ENCODE data around the gene SLC6A19. TPM values are rescaled to one million over a fixed set of nuclear protein-coding genes. Genes with fewer than 3 reads are reported as not detected.

The SLC6A19 gene
- total RNA-seq, 1 donor from 2014 or later, result not detected

DNA sequence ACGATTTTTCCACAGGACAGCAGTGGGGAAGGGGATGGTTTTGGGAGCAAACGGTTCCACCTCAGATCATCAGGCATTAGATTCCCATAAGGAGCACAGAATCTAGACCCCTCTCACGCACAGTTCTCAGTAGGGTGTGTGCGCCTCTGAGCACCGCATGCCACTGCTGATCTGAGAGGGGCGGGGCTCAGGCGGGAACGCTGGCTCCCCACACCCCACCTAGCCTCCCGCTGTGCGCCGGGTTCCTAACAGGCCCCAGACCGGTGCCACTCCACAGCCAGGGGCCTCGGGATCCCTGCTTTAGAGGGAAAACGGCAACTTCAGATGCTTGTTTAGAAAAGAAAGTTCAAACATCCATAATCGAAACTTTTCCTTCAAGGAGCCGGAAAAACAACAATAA lies 73.1 kb downstream of the SLC6A19 start:
- H3K9ac ChIP-seq, result no peak overlapping the region
- H3K4me3 Mint-ChIP-seq, result no peak overlapping the region
- no peaks in the 10 kb centered on the region for H3K4me1 ChIP-seq
- TF ChIP-seq EZH2 (IDR thresholded peaks at IDR 0.05), result no peak
- TF ChIP-seq, protein P1, sequence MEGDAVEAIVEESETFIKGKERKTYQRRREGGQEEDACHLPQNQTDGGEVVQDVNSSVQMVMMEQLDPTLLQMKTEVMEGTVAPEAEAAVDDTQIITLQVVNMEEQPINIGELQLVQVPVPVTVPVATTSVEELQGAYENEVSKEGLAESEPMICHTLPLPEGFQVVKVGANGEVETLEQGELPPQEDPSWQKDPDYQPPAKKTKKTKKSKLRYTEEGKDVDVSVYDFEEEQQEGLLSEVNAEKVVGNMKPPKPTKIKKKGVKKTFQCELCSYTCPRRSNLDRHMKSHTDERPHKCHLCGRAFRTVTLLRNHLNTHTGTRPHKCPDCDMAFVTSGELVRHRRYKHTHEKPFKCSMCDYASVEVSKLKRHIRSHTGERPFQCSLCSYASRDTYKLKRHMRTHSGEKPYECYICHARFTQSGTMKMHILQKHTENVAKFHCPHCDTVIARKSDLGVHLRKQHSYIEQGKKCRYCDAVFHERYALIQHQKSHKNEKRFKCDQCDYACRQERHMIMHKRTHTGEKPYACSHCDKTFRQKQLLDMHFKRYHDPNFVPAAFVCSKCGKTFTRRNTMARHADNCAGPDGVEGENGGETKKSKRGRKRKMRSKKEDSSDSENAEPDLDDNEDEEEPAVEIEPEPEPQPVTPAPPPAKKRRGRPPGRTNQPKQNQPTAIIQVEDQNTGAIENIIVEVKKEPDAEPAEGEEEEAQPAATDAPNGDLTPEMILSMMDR (IDR thresholded peaks at IDR 0.05), result no peak
- no peak for TF ChIP-seq EZH2phosphoT487 (IDR thresholded peaks at IDR 0.05)
- no peaks in the 10 kb centered on the region for H3K9me3 ChIP-seq (ENCODE audit: low read depth)
- H4K20me1 ChIP-seq (ENCODE audit: low read depth), result no peaks in the 10 kb centered on the region
- no peaks in the 10 kb centered on the region for H3F3A ChIP-seq (ENCODE audit: low read depth)
- H3K4me3 ChIP-seq, result no peak overlapping the region
- no peak overlapping the region for H3K27ac ChIP-seq
- no peaks in the 10 kb centered on the region for H3K9me3 Mint-ChIP-seq
- H3K27me3 ChIP-seq, result no peaks in the 10 kb centered on the region
- H3K27ac Mint-ChIP-seq, result no peak overlapping the region
- no peaks in the 10 kb centered on the region for H3K4me1 Mint-ChIP-seq
- peaks cover 4% of the 10 kb centered on the region for H3K27me3 Mint-ChIP-seq (ENCODE audit: insufficient read depth, low read depth)
- H3K79me2 ChIP-seq (ENCODE audit: low read depth), result no peaks in the 10 kb centered on the region
- no peaks in the 10 kb centered on the region for H3K36me3 ChIP-seq
- no peak overlapping the region for H2AFZ ChIP-seq (replicated peaks)
- H3K36me3 Mint-ChIP-seq, result peaks cover 3% of the 10 kb centered on the region
- DNase-seq (ENCODE audit: low spot score), result no peak
- H3K4me2 ChIP-seq, result no peak overlapping the region

Other genes starting within 250 kb of the SLC6A19 start
- gene NKD2, start 192.8 kb upstream of the SLC6A19 start, total RNA-seq (ENCODE audit: low replicate concordance), result 1.3 and 3.2 TPM in 2 replicates
- gene SLC12A7, start 89.5 kb upstream of the SLC6A19 start, total RNA-seq (ENCODE audit: low replicate concordance), result 7.5 and 27.3 TPM in 2 replicates
- gene SLC6A18, start 23.8 kb downstream of the SLC6A19 start, total RNA-seq (ENCODE audit: low replicate concordance), result not detected in 2 replicates
- 2.4 and 14.8 TPM in 2 replicates for gene TERT, start 93.5 kb downstream of the SLC6A19 start, total RNA-seq (ENCODE audit: low replicate concordance)
- 74.8 and 79.9 TPM in 2 replicates for gene CLPTM1L, start 143.5 kb downstream of the SLC6A19 start, total RNA-seq (ENCODE audit: low replicate concordance)
- gene SLC6A3, start 243.8 kb downstream of the SLC6A19 start, total RNA-seq (ENCODE audit: low replicate concordance), result 0.19 and 0.32 TPM in 2 replicates

Data from neural progenitor cell (in vitro differentiated cells).